RWPE2 (cell line): Measurements from ENCODE around the gene RALGAPB.

Experiments
- ATAC-seq: fragments of 200-7000 bp; cut with Tn5 transposase; 3 replicates; pipeline ENCODE4 v1.9.1; 2021; ENCODE audit warnings: low read depth
- DNase-seq: peaks from one replicate; pipeline ENCODE4 v3.0.0-alpha.2; 2020; ENCODE audit warnings: low spot score
- H3K27ac ChIP-seq: fragments of 450-650 bp; 2 replicates; pipeline ENCODE4 v1.5.1; 2017; ENCODE audit warnings: mild to moderate bottlenecking; ENCODE audit not compliant: poor library complexity, severe bottlenecking
- H3K27me3 ChIP-seq: fragments of 250-450 bp; sonication (Bioruptor Pico); 2 replicates; pipeline ENCODE4 v1.5.1; 2021; ENCODE audit warnings: mild to moderate bottlenecking, moderate library complexity; ENCODE audit not compliant: insufficient read depth, poor library complexity, severe bottlenecking
- H3K36me3 ChIP-seq: fragments of 250-450 bp; sonication (Bioruptor Pico); 2 replicates; pipeline ENCODE4 v1.5.1; 2020; ENCODE audit warnings: low read depth, mild to moderate bottlenecking, moderate library complexity
- H3K4me1 ChIP-seq: fragments of 250-450 bp; sonication (Bioruptor Pico); 2 replicates; pipeline ENCODE4 v1.5.1; 2021; ENCODE audit warnings: mild to moderate bottlenecking, moderate library complexity; ENCODE audit not compliant: insufficient read depth, poor library complexity, severe bottlenecking
- H3K4me3 ChIP-seq: fragments of 250-450 bp; sonication (Bioruptor Pico); 2 replicates; pipeline ENCODE4 v1.5.1; 2021; ENCODE audit warnings: mild to moderate bottlenecking, moderate library complexity; ENCODE audit not compliant: severe bottlenecking
- H3K9me3 ChIP-seq: fragments of 250-450 bp; sonication (Bioruptor Pico); 2 replicates; pipeline ENCODE4 v1.5.1; 2021; ENCODE audit warnings: mild to moderate bottlenecking, moderate library complexity; ENCODE audit not compliant: severe bottlenecking
- TF ChIP-seq, protein P1 (sequence below): fragments of 450-650 bp; IDR thresholded peaks from one replicate; pipeline ENCODE4 v1.5.1; 2017; ENCODE audit warnings: mild to moderate bottlenecking, moderate library complexity; ENCODE audit not compliant: poor library complexity, severe bottlenecking

RALGAPB gene

DNA sequence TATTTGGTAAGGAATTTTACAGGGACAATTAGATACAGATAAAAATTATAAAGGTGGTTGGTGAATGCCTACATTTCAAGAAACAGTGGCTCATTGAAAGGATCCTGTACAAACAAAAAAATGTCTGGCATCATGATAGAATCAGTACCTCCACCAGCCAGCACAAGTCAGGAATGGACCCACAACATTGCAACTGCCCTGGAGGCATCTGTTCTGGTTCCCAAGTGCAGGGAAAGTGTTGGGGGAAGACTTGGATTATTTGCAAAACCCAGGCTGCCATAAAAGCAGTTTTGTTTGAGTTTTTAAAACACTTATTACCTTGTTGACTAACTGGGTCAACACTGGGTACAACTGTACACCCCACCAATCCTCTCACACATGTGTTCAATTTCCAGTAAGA, 153.3 kb downstream of the RALGAPB start:
- Histone ChIP-seq H3K27me3 (no peaks in the 10 kb centered on the region), H3K27ac (no peak overlapping the region), H3K9me3 (no peaks in the 10 kb centered on the region), H3K4me1 (peaks cover 3% of the 10 kb centered on the region), H3K4me3 (no peak overlapping the region), H3K36me3 (no peaks in the 10 kb centered on the region)
- ATAC-seq (no peak), DNase-seq (no peak)
- TF ChIP-seq, protein P1, sequence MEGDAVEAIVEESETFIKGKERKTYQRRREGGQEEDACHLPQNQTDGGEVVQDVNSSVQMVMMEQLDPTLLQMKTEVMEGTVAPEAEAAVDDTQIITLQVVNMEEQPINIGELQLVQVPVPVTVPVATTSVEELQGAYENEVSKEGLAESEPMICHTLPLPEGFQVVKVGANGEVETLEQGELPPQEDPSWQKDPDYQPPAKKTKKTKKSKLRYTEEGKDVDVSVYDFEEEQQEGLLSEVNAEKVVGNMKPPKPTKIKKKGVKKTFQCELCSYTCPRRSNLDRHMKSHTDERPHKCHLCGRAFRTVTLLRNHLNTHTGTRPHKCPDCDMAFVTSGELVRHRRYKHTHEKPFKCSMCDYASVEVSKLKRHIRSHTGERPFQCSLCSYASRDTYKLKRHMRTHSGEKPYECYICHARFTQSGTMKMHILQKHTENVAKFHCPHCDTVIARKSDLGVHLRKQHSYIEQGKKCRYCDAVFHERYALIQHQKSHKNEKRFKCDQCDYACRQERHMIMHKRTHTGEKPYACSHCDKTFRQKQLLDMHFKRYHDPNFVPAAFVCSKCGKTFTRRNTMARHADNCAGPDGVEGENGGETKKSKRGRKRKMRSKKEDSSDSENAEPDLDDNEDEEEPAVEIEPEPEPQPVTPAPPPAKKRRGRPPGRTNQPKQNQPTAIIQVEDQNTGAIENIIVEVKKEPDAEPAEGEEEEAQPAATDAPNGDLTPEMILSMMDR: no peak

DNA sequence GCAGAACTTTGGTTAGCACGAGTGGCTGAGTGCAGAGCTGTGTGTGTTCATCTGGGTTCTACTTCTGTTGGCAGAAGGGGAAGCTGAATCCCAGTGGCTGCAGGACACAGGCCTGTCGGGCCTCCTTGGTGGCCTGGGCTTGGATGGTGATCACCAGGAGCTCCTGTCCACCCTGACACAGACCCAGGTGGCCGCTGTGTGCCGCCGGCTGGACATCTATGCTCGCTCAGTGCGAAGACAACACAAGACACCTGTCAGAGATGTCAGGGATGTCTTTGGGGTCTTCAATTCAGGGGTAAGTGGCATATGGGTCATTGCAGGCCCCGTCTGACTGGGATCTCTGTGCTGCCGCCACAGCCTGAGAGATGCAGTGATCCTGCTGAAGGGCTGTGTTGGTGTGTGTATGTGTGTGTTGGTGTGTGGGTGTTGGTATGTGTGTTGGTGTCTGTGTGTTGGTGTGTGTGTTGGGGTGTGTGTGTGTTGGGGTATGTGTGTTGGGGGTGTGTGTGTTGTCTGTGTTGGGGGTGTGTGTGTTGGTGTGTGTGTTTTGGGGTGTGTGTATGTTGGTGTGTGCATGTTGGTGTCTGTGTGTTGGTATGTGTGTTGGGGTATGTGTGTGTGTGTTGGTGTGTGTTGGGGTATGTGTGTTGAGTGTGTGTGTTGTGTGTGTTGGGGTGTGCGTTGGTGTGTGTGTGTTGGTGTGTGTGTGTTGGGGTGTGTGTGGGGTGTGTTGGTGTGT, 154.4 kb downstream of the RALGAPB start:
- H3K27ac ChIP-seq: no peak overlapping the region
- H3K36me3 ChIP-seq: no peaks in the 10 kb centered on the region
- peaks cover 8% of the 10 kb centered on the region for H3K4me1 ChIP-seq
- no peak overlapping the region for H3K4me3 ChIP-seq
- ATAC-seq (no peak), DNase-seq (no peak)
- no peaks in the 10 kb centered on the region for H3K27me3 ChIP-seq
- H3K9me3 ChIP-seq: no peaks in the 10 kb centered on the region
- TF ChIP-seq, protein P1: no peak
